ENCODE data around the gene PARP14.

DNA sequence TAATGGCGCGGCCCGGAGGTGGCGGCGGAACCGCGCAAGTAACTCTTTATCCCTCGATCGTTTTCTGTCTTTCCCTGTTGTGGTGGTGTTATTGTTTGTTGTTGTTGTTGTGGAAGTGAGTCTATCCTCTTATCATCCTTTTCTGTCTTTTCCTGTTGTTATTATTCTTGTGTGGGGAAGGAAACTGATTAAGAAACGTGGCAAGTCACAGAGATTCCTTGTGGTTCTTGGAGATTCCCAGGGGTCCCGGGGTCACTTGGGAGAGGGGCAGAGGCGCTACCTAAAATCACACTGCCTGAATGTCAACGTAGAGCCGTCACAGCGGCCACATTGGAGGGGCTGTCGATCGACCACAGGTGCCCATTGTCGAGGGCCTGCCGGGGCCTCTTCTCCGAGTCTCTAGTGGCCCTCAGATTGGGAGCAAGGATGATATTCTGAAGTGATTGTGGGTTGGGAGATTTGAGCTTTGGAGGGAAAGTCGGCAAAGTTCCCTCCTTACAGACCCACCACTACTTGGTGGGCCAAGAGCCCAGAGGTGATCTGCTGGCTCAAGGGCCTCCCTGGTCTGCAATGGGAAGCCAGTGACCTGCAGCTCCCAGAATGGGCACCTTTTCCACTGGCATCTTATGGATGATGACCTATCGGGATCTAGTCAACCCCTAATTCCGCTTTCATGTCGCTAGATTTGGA lies 790 bp downstream of the PARP14 start:
- TF ChIP-seq EZH2 (optimal IDR thresholded peaks at IDR 0.05; ENCODE audit: low read depth, low read length) (no peak), EZH2phosphoT487 (IDR thresholded peaks at IDR 0.05; ENCODE audit: low read length) (no peak)
- TF ChIP-seq, protein P1, sequence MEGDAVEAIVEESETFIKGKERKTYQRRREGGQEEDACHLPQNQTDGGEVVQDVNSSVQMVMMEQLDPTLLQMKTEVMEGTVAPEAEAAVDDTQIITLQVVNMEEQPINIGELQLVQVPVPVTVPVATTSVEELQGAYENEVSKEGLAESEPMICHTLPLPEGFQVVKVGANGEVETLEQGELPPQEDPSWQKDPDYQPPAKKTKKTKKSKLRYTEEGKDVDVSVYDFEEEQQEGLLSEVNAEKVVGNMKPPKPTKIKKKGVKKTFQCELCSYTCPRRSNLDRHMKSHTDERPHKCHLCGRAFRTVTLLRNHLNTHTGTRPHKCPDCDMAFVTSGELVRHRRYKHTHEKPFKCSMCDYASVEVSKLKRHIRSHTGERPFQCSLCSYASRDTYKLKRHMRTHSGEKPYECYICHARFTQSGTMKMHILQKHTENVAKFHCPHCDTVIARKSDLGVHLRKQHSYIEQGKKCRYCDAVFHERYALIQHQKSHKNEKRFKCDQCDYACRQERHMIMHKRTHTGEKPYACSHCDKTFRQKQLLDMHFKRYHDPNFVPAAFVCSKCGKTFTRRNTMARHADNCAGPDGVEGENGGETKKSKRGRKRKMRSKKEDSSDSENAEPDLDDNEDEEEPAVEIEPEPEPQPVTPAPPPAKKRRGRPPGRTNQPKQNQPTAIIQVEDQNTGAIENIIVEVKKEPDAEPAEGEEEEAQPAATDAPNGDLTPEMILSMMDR (IDR thresholded peaks at IDR 0.05; ENCODE audit: low read length), result no peak
